WTC11 (cell line): ENCODE measurements around the gene MXRA8. TPM values are rescaled to one million over a fixed set of nuclear protein-coding genes. Genes with fewer than 3 reads are reported as not detected.

ENCODE experiments used
- ATAC-seq: fragments of 200-7000 bp; cut with Tn5 transposase; 2 replicates; pipeline ENCODE4 v1.10.0; 2021; ENCODE audit warnings: mild to moderate bottlenecking, moderate library complexity
- CTCF ChIA-PET: fragments of 300-600 bp; sonication (Branson Sonifier 250); formaldehyde crosslinking; loops from one replicate; lab custom pipeline; 2021; ENCODE audit warnings: antibody characterized with exemption; lab: Charles Lee
- POLR2A ChIA-PET: fragments of 350-600 bp; sonication (Branson Sonifier 250); formaldehyde crosslinking; loops from one replicate; lab custom pipeline; 2021; ENCODE audit warnings: antibody characterized with exemption; lab: Charles Lee
- DNase-seq: peaks from one replicate; pipeline ENCODE4 v3.0.0; 2021; ENCODE audit warnings: low spot score
- H3K27ac Mint-ChIP-seq: 2 replicates; pipeline ENCODE4 v1.8.0; 2021; ENCODE audit warnings: mixed read lengths
- H3K27me3 Mint-ChIP-seq: 2 replicates; pipeline ENCODE4 v1.8.0; 2021; ENCODE audit warnings: low read depth, mild to moderate bottlenecking, moderate library complexity, mixed read lengths
- H3K36me3 Mint-ChIP-seq: 2 replicates; pipeline ENCODE4 v1.8.0; 2021; ENCODE audit warnings: mixed read lengths
- H3K4me1 Mint-ChIP-seq: 2 replicates; pipeline ENCODE4 v1.8.0; 2022; ENCODE audit warnings: mixed read lengths
- H3K4me3 Mint-ChIP-seq: 2 replicates; pipeline ENCODE4 v1.8.0; 2021; ENCODE audit warnings: mild to moderate bottlenecking, moderate library complexity, mixed read lengths
- H3K9me3 Mint-ChIP-seq: 2 replicates; pipeline ENCODE4 v1.8.0; 2021; ENCODE audit warnings: mixed read lengths
- AR ChIP-seq: fragments of 250-450 bp; sonication (Bioruptor Pico); IDR thresholded peaks from 2 replicates; pipeline ENCODE4 v1.9.0; 2021; ENCODE audit warnings: mild to moderate bottlenecking
- ARID4B ChIP-seq: sonication (generic); formaldehyde crosslinking; IDR thresholded peaks from 2 replicates; pipeline ENCODE4 v1.8.0; 2023; ENCODE audit warnings: missing genetic modification reagents, mild to moderate bottlenecking, borderline replicate concordance
- ATF1 ChIP-seq: sonication (generic); formaldehyde crosslinking; IDR thresholded peaks from 2 replicates; pipeline ENCODE4 v1.8.1; 2023; ENCODE audit warnings: mild to moderate bottlenecking, moderate library complexity, missing genetic modification reagents
- ATF2 ChIP-seq: sonication (generic); formaldehyde crosslinking; IDR thresholded peaks from 2 replicates; pipeline ENCODE4 v1.8.1; 2022; ENCODE audit warnings: low read depth, missing genetic modification reagents, borderline replicate concordance
- E2F1 ChIP-seq: sonication (generic); formaldehyde crosslinking; IDR thresholded peaks from 2 replicates; pipeline ENCODE4 v1.8.0; 2022; ENCODE audit warnings: mild to moderate bottlenecking, missing genetic modification reagents
- E2F5 ChIP-seq: sonication (generic); formaldehyde crosslinking; IDR thresholded peaks from 2 replicates; pipeline ENCODE4 v1.8.1; 2022; ENCODE audit warnings: mild to moderate bottlenecking, moderate library complexity, missing genetic modification reagents
- EMX1 ChIP-seq: fragments of 250-450 bp; sonication (Bioruptor Pico); IDR thresholded peaks from 2 replicates; pipeline ENCODE4 v1.8.0; 2021; ENCODE audit warnings: mild to moderate bottlenecking
- ERG ChIP-seq: fragments of 250-450 bp; sonication (Bioruptor Pico); IDR thresholded peaks from 2 replicates; pipeline ENCODE4 v1.8.0; 2021; ENCODE audit warnings: mild to moderate bottlenecking
- ESRRA ChIP-seq: sonication (generic); formaldehyde crosslinking; IDR thresholded peaks from 2 replicates; pipeline ENCODE4 v1.8.1; 2022; ENCODE audit warnings: mild to moderate bottlenecking, missing genetic modification reagents, borderline replicate concordance
- FOXP1 ChIP-seq: sonication (generic); formaldehyde crosslinking; IDR thresholded peaks from 2 replicates; pipeline ENCODE4 v1.8.0; 2022; ENCODE audit warnings: missing genetic modification reagents, mild to moderate bottlenecking, moderate library complexity, borderline replicate concordance
- HMGA2 ChIP-seq: fragments of 250-450 bp; sonication (Bioruptor Pico); IDR thresholded peaks from 2 replicates; pipeline ENCODE4 v1.4.0; 2021; ENCODE audit warnings: mild to moderate bottlenecking, moderate library complexity
- HMGXB4 ChIP-seq: sonication (generic); formaldehyde crosslinking; IDR thresholded peaks from 2 replicates; pipeline ENCODE4 v1.8.1; 2023; ENCODE audit warnings: mild to moderate bottlenecking, moderate library complexity, missing genetic modification reagents
- NR3C1 ChIP-seq: sonication (generic); formaldehyde crosslinking; conservative IDR thresholded peaks from 2 replicates; pipeline ENCODE4 v1.8.1; 2023; ENCODE audit warnings: low read depth, mild to moderate bottlenecking, missing genetic modification reagents
- OVOL2 ChIP-seq: fragments of 250-450 bp; sonication (Bioruptor Pico); IDR thresholded peaks from 2 replicates; pipeline ENCODE4 v1.9.0; 2021; ENCODE audit warnings: mild to moderate bottlenecking, borderline replicate concordance
- TEAD1 ChIP-seq: sonication (generic); formaldehyde crosslinking; IDR thresholded peaks from 2 replicates; pipeline ENCODE4 v1.8.0; 2022; ENCODE audit warnings: mild to moderate bottlenecking, missing genetic modification reagents
- TEAD4 ChIP-seq: sonication (generic); formaldehyde crosslinking; IDR thresholded peaks from 2 replicates; pipeline ENCODE4 v1.8.0; 2022; ENCODE audit warnings: mild to moderate bottlenecking, missing genetic modification reagents
- TP53 ChIP-seq: sonication (generic); formaldehyde crosslinking; IDR thresholded peaks from 2 replicates; pipeline ENCODE4 v1.8.1; 2023; ENCODE audit warnings: mild to moderate bottlenecking, missing genetic modification reagents
- ZMAT4 ChIP-seq: fragments of 250-450 bp; sonication (Bioruptor Pico); IDR thresholded peaks from 2 replicates; pipeline ENCODE4 v1.9.0; 2021; ENCODE audit warnings: mild to moderate bottlenecking
- ZNF396 ChIP-seq: fragments of 250-450 bp; sonication (Bioruptor Pico); IDR thresholded peaks from 2 replicates; pipeline ENCODE4 v1.8.0; 2021; ENCODE audit warnings: mild to moderate bottlenecking, moderate library complexity, borderline replicate concordance
- ZNF416 ChIP-seq: fragments of 250-450 bp; sonication (Bioruptor Pico); IDR thresholded peaks from 2 replicates; pipeline ENCODE4 v1.9.0; 2021; ENCODE audit warnings: mild to moderate bottlenecking, inconsistent platforms
- ZNF425 ChIP-seq: fragments of 250-450 bp; sonication (Bioruptor Pico); conservative IDR thresholded peaks from 2 replicates; pipeline ENCODE4 v1.9.0; 2021; ENCODE audit warnings: mild to moderate bottlenecking
- total RNA-seq: library from RNA; stranded (reverse); gene quantifications from 3 replicates; pipeline ENCODE4 v1.2.3, GENCODE V29; 2021

MXRA8 gene
- total RNA-seq, 1 experiment from 2014 or later: 6.7 TPM

GRCh38 chr1:1334835-1335234 lies 23.5 kb downstream of the MXRA8 start:
- peak; percentile 83 for DNase-seq
- Mint-ChIP-seq H3K9me3 (peaks cover 2% of the 10 kb centered on the region), H3K36me3 (peaks cover 3% of the 10 kb centered on the region), H3K27me3 (no peaks in the 10 kb centered on the region), H3K4me3 (no peak overlapping the region), H3K27ac (no peak overlapping the region), H3K4me1 (no peaks in the 10 kb centered on the region)
- ChIA-PET POLR2A (no interaction called here), CTCF (interaction anchor here (1.3 kb wide), 1 partner anchor 43 kb away, joined by 6 read pairs; no protein-coding TSS in a partner anchor)
- peak; percentile 44 for ATAC-seq
- TF ChIP-seq OVOL2 (CRISPR knock-in tag): no peak
- peak; percentile 98 for TF ChIP-seq ATF1 (CRISPR knock-in tag)
- TF ChIP-seq E2F5: peak; percentile 99
- peak; percentile 100 for TF ChIP-seq TP53 (CRISPR knock-in tag)
- peak; percentile 100 for TF ChIP-seq ARID4B (CRISPR knock-in tag)
- TF ChIP-seq ERG (CRISPR knock-in tag): peak; percentile 88; the same call in 1 of the 2 replicates
- peak; percentile 100 for TF ChIP-seq TEAD4 (CRISPR knock-in tag)
- TF ChIP-seq ZNF416 (CRISPR knock-in tag): no peak
- TF ChIP-seq NR3C1 (CRISPR knock-in tag): peak; percentile 100
- peak; percentile 100 for TF ChIP-seq ESRRA (CRISPR knock-in tag)
- TF ChIP-seq EMX1 (CRISPR knock-in tag): peak; percentile 74; the same call in 1 of the 2 replicates
- TF ChIP-seq FOXP1 (CRISPR knock-in tag): peak; percentile 100
- TF ChIP-seq ZNF425: peak; percentile 72; the same call in 1 of the 2 replicates
- TF ChIP-seq TEAD1 (CRISPR knock-in tag): peak; percentile 100
- TF ChIP-seq ZMAT4 (CRISPR knock-in tag): no peak
- TF ChIP-seq E2F1: peak; percentile 100
- TF ChIP-seq ZNF396 (CRISPR knock-in tag): peak; percentile 94; the same call in 1 of the 2 replicates
- peak; percentile 95 for TF ChIP-seq HMGXB4 (CRISPR knock-in tag)
- peak; percentile 98 for TF ChIP-seq ATF2
- TF ChIP-seq AR: peak; percentile 48; the same call in 1 of the 2 replicates
- no peak for TF ChIP-seq HMGA2 (CRISPR knock-in tag)
